ENCODE data around the gene TMEM205. TPM values are rescaled to one million over a fixed set of nuclear protein-coding genes. Genes with fewer than 3 reads are reported as not detected.
"Not testable (repeated sequence)": the region's sequence is repeated elsewhere in the genome, so short reads cannot be mapped to it uniquely, and the experiment has no call there.

The TMEM205 gene
- total RNA-seq, 1 donor from 2014 or later, result 89.8 TPM

DNA sequence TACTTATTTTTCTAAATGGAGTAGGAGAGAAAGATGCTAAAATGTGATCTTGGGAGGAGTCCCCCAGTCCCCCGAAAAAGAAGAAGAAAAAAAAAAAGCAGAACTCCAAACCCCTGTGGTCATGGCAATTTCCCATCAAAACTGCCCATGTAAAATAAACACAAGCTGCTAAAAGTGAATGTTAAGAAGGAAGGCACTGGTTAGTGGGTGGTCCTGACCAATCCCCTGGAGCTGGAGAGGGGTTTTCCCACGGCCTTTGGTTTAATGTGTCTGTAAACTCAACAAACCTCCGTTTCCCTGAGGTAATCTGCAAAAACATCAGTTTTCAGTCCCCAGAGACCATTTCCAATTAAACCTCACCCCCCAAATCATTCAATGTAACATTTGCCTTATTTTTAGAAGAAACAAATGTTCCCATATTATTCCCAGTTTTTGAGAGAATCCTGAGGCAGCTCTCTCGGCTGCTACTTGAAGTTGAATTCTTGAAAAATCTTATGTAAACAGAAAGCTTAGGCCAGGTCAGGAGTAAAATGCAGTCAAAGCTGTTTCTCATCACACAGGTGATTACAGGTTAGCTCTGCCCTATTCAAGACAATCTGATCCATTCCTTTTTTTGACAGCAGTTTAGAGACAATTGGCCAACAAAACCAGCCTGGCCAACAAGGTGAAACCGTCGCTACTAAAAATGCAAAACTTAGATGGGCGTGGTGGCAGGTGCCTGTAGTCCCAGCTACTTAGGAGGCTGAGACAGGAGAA, 23.6 kb downstream of the TMEM205 start:
- DNase-seq (no peak), ATAC-seq (no peak)
- intact Hi-C loops (cut with micrococcal nuclease), result no loop called here

- ATAC-seq, result no peak
- intact Hi-C loops (cut with micrococcal nuclease), result no loop called here
- DNase-seq, result no peak
Measured at GRCh38 chr19:11321191-11322126, 24.6 kb downstream of the TMEM205 start.

DNA sequence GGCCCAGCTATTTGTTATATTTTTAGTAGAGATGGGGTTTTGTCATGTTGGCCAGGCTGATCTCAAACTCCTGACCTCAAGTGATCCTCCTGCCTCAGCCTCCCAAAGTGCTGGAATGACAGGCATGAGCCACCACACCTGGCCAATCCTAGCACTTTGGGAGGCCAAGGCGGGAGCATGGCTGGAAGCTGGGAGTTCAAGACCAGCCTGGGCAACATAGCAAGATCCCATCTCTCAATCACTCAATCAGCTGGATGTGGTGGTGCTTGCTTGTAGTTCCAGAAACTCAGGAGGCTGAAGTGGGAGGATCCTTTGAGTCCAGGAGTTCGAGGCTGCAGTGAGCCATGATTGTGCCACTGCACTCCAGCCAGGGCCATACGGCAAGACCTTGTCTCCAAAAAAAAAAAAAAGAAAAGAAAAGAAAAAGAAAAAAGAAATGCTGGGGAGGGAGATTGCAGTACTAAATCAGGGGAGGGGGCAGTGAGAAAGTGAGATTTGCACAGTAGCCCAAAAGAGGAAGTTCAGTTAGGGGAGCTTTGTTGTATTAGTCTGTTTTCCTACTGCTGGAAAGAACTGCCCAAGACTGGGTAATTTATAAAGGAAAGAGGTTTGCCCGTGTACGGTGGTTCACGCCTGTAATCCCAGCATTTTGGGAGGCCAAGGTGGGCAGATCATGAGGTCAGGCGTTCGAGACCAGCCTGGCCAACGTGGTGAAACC, 25.6 kb downstream of the TMEM205 start:
- ATAC-seq; DNase-seq; intact Hi-C loops (cut with micrococcal nuclease): not testable (repeated sequence)

GRCh38 chr19:11306337-11306736, 39.7 kb downstream of the TMEM205 start:
- DNase-seq (no peak), ATAC-seq (no peak)
- intact Hi-C loops (cut with micrococcal nuclease), result no loop called here

DNA sequence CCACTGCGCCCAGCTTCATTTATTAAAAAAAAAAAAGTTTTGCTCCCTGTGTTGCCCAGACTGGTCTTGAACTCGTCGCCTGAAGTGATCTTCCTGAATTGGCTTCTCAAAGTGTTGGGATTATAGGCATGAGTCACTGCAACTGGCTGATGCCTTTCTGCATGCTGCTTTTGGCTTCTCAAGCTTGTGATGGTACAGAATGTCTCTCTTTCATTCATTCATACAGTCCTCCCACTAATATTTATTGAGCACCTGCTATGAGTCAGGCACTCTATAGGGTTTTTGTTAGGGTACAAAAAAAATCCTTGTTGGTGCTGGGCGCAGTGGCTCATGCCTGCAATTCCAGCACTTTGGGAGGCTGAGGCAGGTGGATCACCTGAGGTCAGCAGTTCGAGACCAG, 41.1 kb downstream of the TMEM205 start:
- intact Hi-C loops (cut with micrococcal nuclease), result no loop called here
- DNase-seq (no peak), ATAC-seq (no peak)

DNA sequence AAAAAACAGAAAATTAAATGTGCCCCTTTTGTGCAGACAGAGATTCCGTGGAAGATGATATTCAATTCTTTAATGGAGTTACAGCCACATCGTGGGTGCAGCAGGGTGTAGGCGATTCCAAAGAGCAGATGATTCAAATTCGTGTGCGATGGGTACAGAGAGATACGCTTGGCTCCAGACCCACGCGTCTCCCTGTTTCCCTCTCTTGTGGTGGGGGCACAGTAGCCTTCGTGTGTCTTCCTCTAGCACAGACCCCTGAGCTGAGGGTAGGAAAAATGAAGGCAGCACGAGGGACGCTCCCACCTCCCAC, 45.3 kb downstream of the TMEM205 start:
- intact Hi-C loops (cut with micrococcal nuclease), result no loop called here
- ATAC-seq (no peak), DNase-seq (no peak)

DNA sequence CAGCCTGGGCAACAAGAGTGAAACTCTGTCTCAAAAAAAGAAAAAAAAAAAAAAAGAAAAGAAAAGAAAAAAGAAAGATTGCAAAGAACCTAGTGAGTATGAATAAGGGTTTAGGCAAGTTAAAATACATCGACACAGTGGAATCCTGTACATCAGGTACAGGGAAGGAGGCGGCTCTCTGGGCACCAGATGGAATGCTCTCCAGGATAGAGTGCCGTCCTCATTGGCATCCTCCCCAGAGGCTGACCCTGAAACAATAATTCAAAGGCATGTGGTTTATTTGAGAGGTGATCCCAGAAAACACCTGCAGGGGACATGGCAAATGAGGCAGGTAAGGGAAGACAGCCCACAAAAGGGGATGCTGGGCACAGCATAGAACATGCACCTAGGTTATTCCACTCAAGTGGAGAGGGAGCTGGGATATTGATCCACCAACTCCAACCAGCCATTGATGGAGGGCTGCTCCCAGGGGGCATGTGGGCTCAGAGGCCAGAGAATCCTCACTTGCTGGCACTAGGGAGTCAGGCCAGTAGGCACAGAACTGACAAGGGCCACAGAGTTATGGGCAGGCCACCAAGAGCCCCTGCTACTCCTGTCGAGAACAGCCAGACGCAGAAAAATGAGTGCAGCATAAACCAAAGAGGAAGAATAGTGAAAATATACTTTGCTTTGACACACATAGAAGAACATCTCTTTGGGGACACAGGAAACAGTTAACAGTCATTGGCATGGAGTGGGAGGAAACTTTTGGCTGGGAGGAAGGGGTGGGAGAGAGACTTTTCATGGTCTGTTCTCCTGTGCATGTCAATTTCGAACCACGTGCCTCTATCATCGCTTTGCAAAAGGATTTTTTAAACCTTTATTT, 45.9 kb downstream of the TMEM205 start:
- intact Hi-C loops (cut with micrococcal nuclease), result no loop called here
- no peak for ATAC-seq
- no peak for DNase-seq

GRCh38 chr19:11296264-11296663, 49.8 kb downstream of the TMEM205 start:
- DNase-seq, result no peak
- intact Hi-C loops (cut with micrococcal nuclease), result no loop called here
- peak; percentile 45 for ATAC-seq

DNA sequence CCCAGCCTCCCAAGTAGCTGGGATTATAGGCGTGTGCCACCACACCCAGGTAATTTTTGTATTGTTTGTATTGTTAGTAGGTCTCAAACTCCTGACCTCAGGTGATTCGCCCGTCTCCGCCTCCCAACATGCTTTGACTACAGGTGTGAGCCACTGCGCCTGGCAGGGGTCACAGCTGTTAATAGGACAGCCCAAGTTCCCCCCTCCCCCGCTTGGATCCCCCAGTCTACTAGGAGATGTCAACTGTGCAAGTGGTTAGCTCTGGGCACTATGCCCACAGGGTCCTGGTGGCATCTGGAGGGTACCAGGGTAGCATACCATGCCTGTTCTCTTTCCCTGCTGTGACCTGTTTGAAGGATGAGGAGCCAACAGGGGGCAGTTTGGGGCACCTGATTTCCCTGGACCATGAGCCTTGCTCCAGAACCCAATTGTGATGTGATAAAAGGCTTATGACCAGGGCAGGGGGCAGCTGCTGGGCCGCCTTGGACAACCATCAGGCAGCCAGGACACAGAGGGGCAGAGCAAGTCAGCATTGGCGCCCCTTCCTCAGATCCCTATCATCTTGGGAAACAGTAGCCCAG, 50.3 kb downstream of the TMEM205 start, which contains the start of gene TSPAN16:
TSS of gene TSPAN16 (plus strand) at position 496 of the 581 bp plus-strand sequence. CDS start 138 bp downstream, outside the sequence.
- intact Hi-C loops (cut with micrococcal nuclease), result no loop called here
- DNase-seq (no peak), ATAC-seq (no peak)

DNA sequence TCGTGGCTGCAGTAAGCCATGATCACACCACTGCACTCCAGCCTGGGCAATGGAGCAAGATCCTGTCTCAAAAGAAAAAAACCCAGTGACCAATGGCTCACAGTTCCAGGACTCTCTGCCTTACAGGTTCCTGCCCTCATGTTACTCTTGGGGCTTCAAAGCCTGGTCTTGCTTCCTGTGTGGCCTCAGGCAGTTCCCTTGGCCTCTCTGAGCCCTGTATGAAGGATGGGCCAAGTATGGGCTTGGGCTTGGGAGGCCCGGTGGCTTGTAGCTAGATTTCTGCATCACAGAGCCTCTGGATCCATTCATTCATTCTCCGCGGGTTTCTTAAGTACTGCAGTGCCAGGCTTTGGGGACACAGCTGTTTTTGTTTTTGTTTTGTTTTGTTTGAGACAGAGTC, 50.9 kb downstream of the TMEM205 start:
- ATAC-seq (no peak), DNase-seq (no peak)
- intact Hi-C loops (cut with micrococcal nuclease), result no loop called here

- ATAC-seq (peak; percentile 98), DNase-seq (peak; percentile 98)
- intact Hi-C loops (cut with micrococcal nuclease), result no loop called here
Measured at GRCh38 chr19:11293433-11294389, 52.4 kb downstream of the TMEM205 start.

Other genes starting within 250 kb of the TMEM205 start
- 8.1 TPM for gene SPC24, start 190.5 kb downstream of the TMEM205 start, total RNA-seq
- 471 TPM for gene KANK2, start 148.7 kb downstream of the TMEM205 start, total RNA-seq
- gene ANGPTL8, start 106.6 kb downstream of the TMEM205 start, total RNA-seq, result not detected
- gene DOCK6, start 83.7 kb downstream of the TMEM205 start, total RNA-seq, result 39.6 TPM
- not detected for gene TSPAN16, start 50.1 kb downstream of the TMEM205 start, total RNA-seq
- gene RAB3D, start 6.6 kb downstream of the TMEM205 start, total RNA-seq, result 8.1 TPM
- gene CCDC159, start 251 bp upstream of the TMEM205 start, total RNA-seq, result 20.9 TPM
- gene PLPPR2, start 9.2 kb upstream of the TMEM205 start, total RNA-seq, result 17.7 TPM
- gene SWSAP1, start 28.4 kb upstream of the TMEM205 start, total RNA-seq, result 2.0 TPM
- gene EPOR, start 38.0 kb upstream of the TMEM205 start, total RNA-seq, result 7.6 TPM
- gene RGL3, start 73.0 kb upstream of the TMEM205 start, total RNA-seq, result 6.4 TPM
- 0.42 TPM for gene ODAD3, start 88.9 kb upstream of the TMEM205 start, total RNA-seq
- 139 TPM for gene PRKCSH, start 89.4 kb upstream of the TMEM205 start, total RNA-seq
- 0.84 TPM for gene ELAVL3, start 134.8 kb upstream of the TMEM205 start, total RNA-seq
- 3.3 TPM for gene ZNF653, start 159.6 kb upstream of the TMEM205 start, total RNA-seq
- 180 TPM for gene ECSIT, start 182.9 kb upstream of the TMEM205 start, total RNA-seq
- gene CNN1, start 192.6 kb upstream of the TMEM205 start, total RNA-seq, result 81.7 TPM
- gene ELOF1, start 213.0 kb upstream of the TMEM205 start, total RNA-seq, result 36.0 TPM
- gene ACP5, start 231.4 kb upstream of the TMEM205 start, total RNA-seq, result 2.5 TPM